Activated CD4-positive, alpha-beta T cell treated with anti-CD3 and anti-CD28 coated beads for 24 hours (primary cell): ENCODE data around the gene ATP5F1E.

Experiments
- DNase-seq, 2 donors: peaks; one replicate each; pipeline ENCODE4 v3.0.0-alpha.2; 2020; ENCODE audit warnings: low read depth in 2 of 2

Gene ATP5F1E

GRCh38 chr20:59006167-59006863, 25.8 kb downstream of the ATP5F1E start:
- DNase-seq, result no peak

GRCh38 chr20:59005523-59006166, 26.5 kb downstream of the ATP5F1E start:
- no peak for DNase-seq

GRCh38 chr20:59004763-59005522, 27.2 kb downstream of the ATP5F1E start:
- DNase-seq, result no peak

GRCh38 chr20:59004493-59004762, 27.7 kb downstream of the ATP5F1E start:
- peak; percentile 24 to 27 for DNase-seq

- DNase-seq, result no peak
Observed at GRCh38 chr20:59003836-59004492, 28.2 kb downstream of the ATP5F1E start.

- no peak for DNase-seq
Observed at GRCh38 chr20:59002874-59003399, 29.2 kb downstream of the ATP5F1E start.

- DNase-seq, result no peak
Observed at GRCh38 chr20:59002388-59002787, 29.7 kb downstream of the ATP5F1E start.

- DNase-seq, result no peak
Observed at GRCh38 chr20:59001449-59002171, 30.5 kb downstream of the ATP5F1E start.

GRCh38 chr20:59001068-59001448, 31.1 kb downstream of the ATP5F1E start:
- no peak for DNase-seq

GRCh38 chr20:59000326-59000725, 31.8 kb downstream of the ATP5F1E start:
- DNase-seq, result no peak

GRCh38 chr20:58998656-58999055, 33.5 kb downstream of the ATP5F1E start:
- no peak for DNase-seq

GRCh38 chr20:58997141-58997770, 34.9 kb downstream of the ATP5F1E start:
- DNase-seq, result no peak

GRCh38 chr20:58996226-58996611, 35.9 kb downstream of the ATP5F1E start:
- DNase-seq, result no peak

GRCh38 chr20:58995461-58996225, 36.5 kb downstream of the ATP5F1E start:
- DNase-seq, result no peak

GRCh38 chr20:58994390-58995159, 37.6 kb downstream of the ATP5F1E start:
- no peak for DNase-seq

- DNase-seq, result no peak
Observed at GRCh38 chr20:58993332-58994248, 38.5 kb downstream of the ATP5F1E start.

- DNase-seq, result no peak
Observed at GRCh38 chr20:58992911-58993310, 39.2 kb downstream of the ATP5F1E start.

- no peak for DNase-seq
Observed at GRCh38 chr20:58991715-58992114, 40.4 kb downstream of the ATP5F1E start.
